Spleen (tissue), 11 donors: ENCODE data around the gene C10orf53. TPM values are rescaled to one million over a fixed set of nuclear protein-coding genes. Genes with fewer than 3 reads are reported as not detected.

Source experiments
- DNase-seq: peaks from one replicate; pipeline ENCODE4 v3.0.0-alpha.2; 2020
- H3K27ac ChIP-seq, 8 donors: fragments of 200-600 bp; sonication (generic) in 7 of 8; 1 replicate in 4 of 8; 2 replicates in 4 of 8; pipeline versions ENCODE4 v1.5.0 to v1.8.0; 2016 to 2021; ENCODE audit warnings: inconsistent platforms in 4 of 8, mild to moderate bottlenecking in 4 of 8, moderate library complexity in 1 of 8
- H3K27me3 ChIP-seq, 7 donors: fragments of 200-600 bp; sonication (generic) in 6 of 7; replicated peaks in 1 of 7; 1 replicate in 4 of 7; 2 replicates in 3 of 7; pipeline versions ENCODE4 v1.5.0 to v1.8.0; 2016 to 2021; ENCODE audit warnings: inconsistent platforms in 3 of 7, mild to moderate bottlenecking in 1 of 7
- H3K36me3 ChIP-seq, 6 donors: fragments of 200-600 bp; sonication (generic) in 5 of 6; 1 replicate in 4 of 6; 2 replicates in 2 of 6; pipeline versions ENCODE4 v1.5.0 to v1.8.0; 2016 to 2021; ENCODE audit warnings: inconsistent platforms in 2 of 6
- H3K4me1 ChIP-seq, 6 donors: fragments of 200-600 bp; sonication (generic) in 5 of 6; 1 replicate in 3 of 6; 2 replicates in 3 of 6; pipeline versions ENCODE4 v1.5.0 to v1.8.0; 2016 to 2021; ENCODE audit warnings: inconsistent platforms in 3 of 6
- H3K4me3 ChIP-seq, 8 donors: fragments of 200-600 bp; sonication (generic) in 7 of 8; 1 replicate in 4 of 8; 2 replicates in 4 of 8; pipeline versions ENCODE4 v1.5.0 to v1.8.0; 2016 to 2021; ENCODE audit warnings: inconsistent platforms in 4 of 8, mild to moderate bottlenecking in 4 of 8, moderate library complexity in 2 of 8
- H3K9me3 ChIP-seq, 8 donors: fragments of 200-600 bp; sonication (generic) in 7 of 8; 1 replicate in 4 of 8; 2 replicates in 4 of 8; pipeline versions ENCODE4 v1.5.0 to v1.8.0; 2016 to 2021; ENCODE audit warnings: inconsistent platforms in 4 of 8
- CTCF ChIP-seq, 11 experiments: fragments of 200-600 bp in 7 of 11; fragments of 450-650 bp in 4 of 11; sonication (generic) in 4 of 11; IDR thresholded peaks in 8 of 11; conservative IDR thresholded peaks in 3 of 11; 1 replicate in 7 of 11; 2 replicates in 4 of 11; pipeline versions ENCODE4 v1.4.0 to v1.8.0; 2016 to 2021; ENCODE audit warnings: antibody characterized with exemption in 11 of 11, inconsistent platforms in 4 of 11, mild to moderate bottlenecking in 1 of 11
- POLR2A ChIP-seq, 3 donors: fragments of 450-650 bp; IDR thresholded peaks; one replicate each; pipeline ENCODE4 v1.5.1; 2017; ENCODE audit warnings: antibody characterized with exemption in 3 of 3, mild to moderate bottlenecking in 1 of 3
- POLR2AphosphoS5 ChIP-seq, 3 donors: sonication (generic); formaldehyde crosslinking; IDR thresholded peaks; one replicate each; pipeline ENCODE4 v1.5.1; 2017; ENCODE audit warnings: antibody characterized with exemption in 3 of 3
- WGBS, 5 donors: extraction: QIAGEN DNeasy Blood & Tissue Kit in 3 of 5; methylation state at CpG; one replicate each; pipeline versions ENCODE4 v1.1.5 to v1.1.7; 2013 to 2018; 5-methylcytosine and 5-hydroxymethylcytosine counted together
- intact Hi-C: fragments of 100-400 bp; cut with DNase I; formaldehyde crosslinking; loops from one replicate; pipeline ENCODE4 v1.15.0; 2023; ENCODE audit warnings: low total_unique reads
- polyA plus RNA-seq, 3 donors: library from polyadenylated mRNA; stranded (reverse); fragments of 200-250 nt; gene quantifications; one replicate each; pipeline ENCODE4 v1.2.1, GENCODE V29; 2013
- total RNA-seq, 7 donors: library from RNA; depleted of rRNA in 3 of 7; stranded (reverse); fragments of >200 nt in 3 of 7; fragmentation: NEBNext Ultra II Directional in 4 of 7; extraction: Animal tissue kit (Norgen Biotek cat#: 25700) in 4 of 7; gene quantifications; one replicate each; pipeline versions ENCODE4 v1.1.0 to v1.2.1, GENCODE V29; 2016 to 2021
- donor health status: healthy with polysubstance abuse.
- donor health status: DM: no; HTN: no; CAD: no; lungs with moderate emphysema.
- donor health status: DM: no; HTN: no; CAD: no.
- donor health status: Bipolar disorder and iron deficiency.
- donor health status: healthy.
- donor health status: DM: no; HTN: no; CAD: no.
- donor health status: DM: yes; HTN: yes; CAD: no.

Gene C10orf53
- total and polyA plus RNA-seq, 10 donors, result not detected

GRCh38 chr10:49633327-49634068 lies 46.0 kb upstream of the C10orf53 start:
- no peaks in the 10 kb centered on the region for H3K9me3 ChIP-seq
- no peak overlapping the region for H3K27ac ChIP-seq
- H3K27me3 ChIP-seq, result peaks cover 0 to 13% (median 0%) of the 10 kb centered on the region in 7 donors
- WGBS, 5 donors, result 51 to 65% (median 51%) methylated on average over 12 to 13 of the region's 13 CpGs
- no peak overlapping the region for H3K4me3 ChIP-seq
- intact Hi-C loops, result no loop called here
- H3K36me3 ChIP-seq, result no peaks in the 10 kb centered on the region
- H3K4me1 ChIP-seq, result no peaks in the 10 kb centered on the region
- DNase-seq, result peak; percentile 54
- TF ChIP-seq CTCF (IDR thresholded peaks at IDR 0.05 in 8 of 11, conservative IDR thresholded peaks at IDR 0.05 in 3 of 11) (no peak), POLR2A (IDR thresholded peaks at IDR 0.05) (no peak), POLR2AphosphoS5 (IDR thresholded peaks at IDR 0.05) (no peak)

- H3K27me3 ChIP-seq, result peaks cover 0 to 17% (median 0%) of the 10 kb centered on the region in 7 donors
- 63 to 86% (median 75%) methylated on average over 7 to 8 of the region's 8 CpGs for WGBS, 5 donors
- TF ChIP-seq POLR2A (IDR thresholded peaks at IDR 0.05), result no peak
- TF ChIP-seq POLR2AphosphoS5 (IDR thresholded peaks at IDR 0.05), result no peak
- no peak for TF ChIP-seq CTCF (IDR thresholded peaks at IDR 0.05 in 8 of 11, conservative IDR thresholded peaks at IDR 0.05 in 3 of 11)
- H3K9me3 ChIP-seq, result no peaks in the 10 kb centered on the region
- peak; percentile 55 for DNase-seq
- H3K4me3 ChIP-seq, result no peak overlapping the region
- H3K4me1 ChIP-seq, result no peaks in the 10 kb centered on the region
- H3K27ac ChIP-seq, result no peak overlapping the region
- intact Hi-C loops, result no loop called here
- H3K36me3 ChIP-seq, result no peaks in the 10 kb centered on the region
Measured at GRCh38 chr10:49634069-49634660, 45.3 kb upstream of the C10orf53 start.

- Histone ChIP-seq H3K4me1 (no peaks in the 10 kb centered on the region), H3K4me3 (no peak overlapping the region), H3K27me3 (peaks cover 0 to 62% (median 16%) of the 10 kb centered on the region in 7 donors), H3K27ac (no peak overlapping the region), H3K36me3 (no peaks in the 10 kb centered on the region), H3K9me3 (no peaks in the 10 kb centered on the region)
- DNase-seq, result no peak
- WGBS, 5 donors, result 75 to 87% (median 84%) methylated on average over 2 to 3 of the region's 3 CpGs
- intact Hi-C loops, result no loop called here
- TF ChIP-seq CTCF (IDR thresholded peaks at IDR 0.05 in 8 of 11, conservative IDR thresholded peaks at IDR 0.05 in 3 of 11), result no peak
- no peak for TF ChIP-seq POLR2AphosphoS5 (IDR thresholded peaks at IDR 0.05)
- no peak for TF ChIP-seq POLR2A (IDR thresholded peaks at IDR 0.05)
Measured at GRCh38 chr10:49642311-49642710, 37.1 kb upstream of the C10orf53 start.
